ENCODE data around the gene ANAPC1.

DNA sequence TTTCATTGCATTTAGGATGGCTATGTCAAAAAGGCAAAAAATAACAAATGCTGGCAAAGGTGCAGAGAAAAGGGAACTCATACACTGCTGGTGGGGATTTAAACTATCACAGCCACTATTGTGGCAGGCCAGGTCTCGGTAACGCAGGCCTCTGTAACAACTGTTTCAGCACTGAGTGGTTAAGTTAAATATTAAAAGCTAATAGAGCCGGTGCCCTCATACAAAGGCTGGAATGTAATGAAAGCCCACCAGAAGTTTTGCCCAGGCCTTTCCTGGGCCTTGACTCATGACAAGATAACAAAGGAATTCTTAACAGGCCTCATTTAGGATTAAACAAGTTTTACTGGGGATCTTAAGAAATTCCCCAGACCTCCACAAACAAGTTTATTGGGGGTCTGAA lies 25.1 kb upstream of the ANAPC1 start:
- TF ChIP-seq, protein P1, sequence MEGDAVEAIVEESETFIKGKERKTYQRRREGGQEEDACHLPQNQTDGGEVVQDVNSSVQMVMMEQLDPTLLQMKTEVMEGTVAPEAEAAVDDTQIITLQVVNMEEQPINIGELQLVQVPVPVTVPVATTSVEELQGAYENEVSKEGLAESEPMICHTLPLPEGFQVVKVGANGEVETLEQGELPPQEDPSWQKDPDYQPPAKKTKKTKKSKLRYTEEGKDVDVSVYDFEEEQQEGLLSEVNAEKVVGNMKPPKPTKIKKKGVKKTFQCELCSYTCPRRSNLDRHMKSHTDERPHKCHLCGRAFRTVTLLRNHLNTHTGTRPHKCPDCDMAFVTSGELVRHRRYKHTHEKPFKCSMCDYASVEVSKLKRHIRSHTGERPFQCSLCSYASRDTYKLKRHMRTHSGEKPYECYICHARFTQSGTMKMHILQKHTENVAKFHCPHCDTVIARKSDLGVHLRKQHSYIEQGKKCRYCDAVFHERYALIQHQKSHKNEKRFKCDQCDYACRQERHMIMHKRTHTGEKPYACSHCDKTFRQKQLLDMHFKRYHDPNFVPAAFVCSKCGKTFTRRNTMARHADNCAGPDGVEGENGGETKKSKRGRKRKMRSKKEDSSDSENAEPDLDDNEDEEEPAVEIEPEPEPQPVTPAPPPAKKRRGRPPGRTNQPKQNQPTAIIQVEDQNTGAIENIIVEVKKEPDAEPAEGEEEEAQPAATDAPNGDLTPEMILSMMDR (IDR thresholded peaks at IDR 0.05; ENCODE audit: insufficient read depth, low read length, poor library complexity, severe bottlenecking) = no peak
- no peak for TF ChIP-seq EZH2phosphoT487 (conservative IDR thresholded peaks at IDR 0.05; ENCODE audit: low read length)
